Lung (tissue), 12 donors: ENCODE data around the gene ZSCAN10. TPM values are rescaled to one million over a fixed set of nuclear protein-coding genes. Genes with fewer than 3 reads are reported as not detected.
A peak's percentile ranks its signal among the peaks of the same experiment; 100 is the strongest.

ENCODE experiments used
- ATAC-seq: fragments of 200-7000 bp; cut with Tn5 transposase; one replicate; pipeline ENCODE4 v1.9.1; 2020; ENCODE audit warnings: moderate number of reproducible peaks; ENCODE audit not compliant: insufficient read depth, low FRiP score
- DNase-seq, 3 donors: peaks; one replicate each; pipeline ENCODE4 v3.0.0-alpha.2; 2013 to 2017
- H3K27ac ChIP-seq, 2 donors: one replicate each; pipeline ENCODE4 v1.5.1; 2013; ENCODE audit warnings: mild to moderate bottlenecking in 2 of 2, moderate library complexity in 2 of 2, control low read depth in 1 of 2, inconsistent platforms in 1 of 2, low read depth in 1 of 2, low read length in 1 of 2
- H3K27me3 ChIP-seq, 3 donors: one replicate each; pipeline ENCODE4 v1.5.1; 2013; ENCODE audit warnings: low read length in 2 of 3; ENCODE audit not compliant: control insufficient read depth in 3 of 3, insufficient read depth in 3 of 3
- H3K36me3 ChIP-seq, 4 donors: one replicate each; pipeline ENCODE4 v1.5.1; 2013; ENCODE audit warnings: low read length in 4 of 4, mild to moderate bottlenecking in 1 of 4, moderate library complexity in 1 of 4; ENCODE audit not compliant: control insufficient read depth in 4 of 4, insufficient read depth in 4 of 4
- H3K4me1 ChIP-seq, 5 donors: one replicate each; pipeline ENCODE4 v1.5.1; 2013; ENCODE audit warnings: low read length in 5 of 5, mild to moderate bottlenecking in 2 of 5, moderate library complexity in 1 of 5; ENCODE audit not compliant: control insufficient read depth in 5 of 5, insufficient read depth in 5 of 5
- H3K4me3 ChIP-seq: one replicate; pipeline ENCODE4 v1.5.1; 2013; ENCODE audit warnings: mild to moderate bottlenecking, control low read depth, moderate library complexity
- H3K9ac ChIP-seq, 2 donors: one replicate each; pipeline ENCODE4 v1.5.1; 2013; ENCODE audit warnings: low read length in 2 of 2, control low read depth in 1 of 2; ENCODE audit not compliant: insufficient read depth in 1 of 2
- H3K9me3 ChIP-seq, 4 donors: one replicate each; pipeline ENCODE4 v1.5.1; 2013; ENCODE audit warnings: low read length in 3 of 4, mild to moderate bottlenecking in 1 of 4, moderate library complexity in 1 of 4; ENCODE audit not compliant: control insufficient read depth in 4 of 4, insufficient read depth in 3 of 4
- WGBS, 2 donors: extraction: QIAGEN DNeasy Blood & Tissue Kit; methylation state at CpG; one replicate each; pipeline ENCODE4 v1.1.7; 2013; 5-methylcytosine and 5-hydroxymethylcytosine counted together
- polyA plus RNA-seq, 2 donors: library from polyadenylated mRNA; stranded (reverse); fragments of 200-250 nt; gene quantifications; one replicate each; pipeline ENCODE4 v1.2.1, GENCODE V29; 2013
- total RNA-seq, 2 donors: library from RNA; depleted of rRNA in 1 of 2; stranded (reverse); fragments of >200 nt in 1 of 2; gene quantifications; one replicate each; pipeline ENCODE4 v1.2.1, GENCODE V29; 2014 to 2021
- TF ChIP-seq, protein P1 (sequence below): IDR thresholded peaks from 2 replicates; pipeline ENCODE4 v1.5.1; 2012; ENCODE audit warnings: mild to moderate bottlenecking; ENCODE audit errors: control extremely low read depth, extremely low read depth
- donor health status: control.
- donor health status: control.
- donor health status: Bipolar disorder and iron deficiency.
- donor health status: healthy.
- donor health status: DM: yes; HTN: yes; CAD: no.

Gene ZSCAN10
- total and polyA plus RNA-seq, 4 donors, result 0.02 to 0.21 TPM; not detected in 2

GRCh38 chr16:3133844-3134243 lies 34.8 kb upstream of the ZSCAN10 start:
- TF ChIP-seq, protein P1, sequence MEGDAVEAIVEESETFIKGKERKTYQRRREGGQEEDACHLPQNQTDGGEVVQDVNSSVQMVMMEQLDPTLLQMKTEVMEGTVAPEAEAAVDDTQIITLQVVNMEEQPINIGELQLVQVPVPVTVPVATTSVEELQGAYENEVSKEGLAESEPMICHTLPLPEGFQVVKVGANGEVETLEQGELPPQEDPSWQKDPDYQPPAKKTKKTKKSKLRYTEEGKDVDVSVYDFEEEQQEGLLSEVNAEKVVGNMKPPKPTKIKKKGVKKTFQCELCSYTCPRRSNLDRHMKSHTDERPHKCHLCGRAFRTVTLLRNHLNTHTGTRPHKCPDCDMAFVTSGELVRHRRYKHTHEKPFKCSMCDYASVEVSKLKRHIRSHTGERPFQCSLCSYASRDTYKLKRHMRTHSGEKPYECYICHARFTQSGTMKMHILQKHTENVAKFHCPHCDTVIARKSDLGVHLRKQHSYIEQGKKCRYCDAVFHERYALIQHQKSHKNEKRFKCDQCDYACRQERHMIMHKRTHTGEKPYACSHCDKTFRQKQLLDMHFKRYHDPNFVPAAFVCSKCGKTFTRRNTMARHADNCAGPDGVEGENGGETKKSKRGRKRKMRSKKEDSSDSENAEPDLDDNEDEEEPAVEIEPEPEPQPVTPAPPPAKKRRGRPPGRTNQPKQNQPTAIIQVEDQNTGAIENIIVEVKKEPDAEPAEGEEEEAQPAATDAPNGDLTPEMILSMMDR, result no peak
- H3K36me3 ChIP-seq, result peaks cover 0 to 19% (median 11%) of the 10 kb centered on the region in 4 donors
- H3K4me3 ChIP-seq, result peak overlapping the region; percentile 91
- H3K9me3 ChIP-seq, result no peaks in the 10 kb centered on the region
- peak overlapping the region; percentile 93 to 97 for H3K27ac ChIP-seq
- no peaks in the 10 kb centered on the region for H3K27me3 ChIP-seq
- ATAC-seq (no peak), DNase-seq (no peak)
- H3K4me1 ChIP-seq, result peaks cover 4 to 17% (median 5%) of the 10 kb centered on the region in 5 donors
- peak overlapping the region; percentile 88 to 95 for H3K9ac ChIP-seq
- WGBS, 2 donors, result 8 to 11% methylated on average over 7 of the region's 7 CpGs

DNA sequence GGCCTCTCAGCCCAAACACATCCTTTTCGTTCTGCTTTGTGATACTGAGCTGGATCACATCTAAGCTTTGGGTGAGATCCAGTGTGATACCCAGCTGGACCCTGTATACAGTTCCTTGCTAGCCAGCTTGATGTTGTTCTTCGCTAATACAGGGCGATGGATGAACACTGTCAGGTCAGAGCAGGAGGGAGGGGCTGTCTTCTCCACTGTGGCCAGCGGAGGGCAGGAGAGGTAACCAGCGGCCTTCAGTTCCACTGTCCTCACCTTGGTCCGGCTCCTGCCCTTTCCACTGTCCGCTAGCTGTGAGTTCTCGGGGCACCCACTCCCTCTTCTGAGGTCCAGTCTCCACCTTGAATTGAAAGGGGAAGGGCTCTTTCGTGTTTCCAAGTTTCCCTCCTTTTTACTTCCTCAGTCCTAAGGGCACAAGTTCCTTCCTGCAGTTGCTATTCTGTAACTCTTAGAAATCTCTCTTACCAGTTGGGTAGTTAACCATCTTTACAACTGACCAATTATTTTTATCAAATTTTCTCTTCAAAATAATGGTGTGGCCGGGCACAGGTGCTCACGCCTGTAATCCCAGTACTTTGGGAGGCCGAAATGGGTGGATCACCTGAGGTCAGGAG lies 32.8 kb upstream of the ZSCAN10 start:
- no peak for DNase-seq
- TF ChIP-seq, protein P1, result no peak
- no peak for ATAC-seq

DNA sequence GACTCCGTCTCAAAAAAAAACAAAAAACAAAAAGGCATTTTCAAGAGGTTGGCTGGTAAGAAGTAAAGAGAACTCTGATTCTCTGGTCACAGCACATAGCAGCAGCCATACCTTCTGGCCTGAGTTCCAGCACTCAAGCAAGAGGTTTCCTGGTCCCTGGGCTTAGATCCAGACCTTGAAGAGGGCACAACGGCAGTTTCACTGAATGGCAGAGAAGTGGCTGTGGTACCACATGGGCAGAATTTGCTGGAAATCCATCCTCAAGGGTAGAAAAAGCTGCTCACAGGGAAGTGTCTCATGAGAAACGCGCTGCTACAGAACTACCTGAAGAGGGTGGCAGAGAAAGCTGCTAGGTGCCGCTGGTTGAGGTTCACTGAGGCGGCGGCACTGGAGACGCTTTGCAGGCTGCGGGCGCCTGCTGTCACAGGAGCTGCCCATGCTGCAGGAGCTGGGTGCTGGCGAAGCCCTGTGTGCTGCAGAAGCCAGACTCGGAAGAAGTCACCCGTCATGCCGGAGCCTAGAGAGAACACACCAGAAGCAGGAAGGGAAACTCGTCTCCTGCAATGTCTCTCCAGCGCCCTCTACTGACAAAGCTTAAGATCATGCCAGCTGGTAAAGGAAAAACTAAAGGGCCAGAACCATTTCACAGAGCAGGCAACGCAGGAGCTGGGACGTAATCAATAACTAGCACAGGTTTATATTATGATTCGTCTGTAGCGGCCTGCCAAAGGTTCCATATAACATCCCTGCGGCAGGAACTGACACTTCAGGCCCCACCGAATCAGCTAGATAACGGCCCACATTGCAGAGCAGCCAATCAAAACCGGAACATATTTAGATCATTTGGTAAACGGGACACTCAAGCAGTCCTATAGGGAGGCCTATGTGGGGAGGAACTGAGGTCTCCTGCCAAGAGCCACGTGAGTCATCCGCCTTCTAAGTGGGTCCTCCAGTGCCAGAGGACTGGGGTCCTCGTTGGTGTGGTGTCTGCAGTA lies 30.3 kb upstream of the ZSCAN10 start:
- ATAC-seq (peak; percentile 81), DNase-seq (peak; percentile 81 to 91 (median 89))
- TF ChIP-seq, protein P1, result peak; percentile 89
- Histone ChIP-seq H3K36me3 (peaks cover 0 to 18% (median 8%) of the 10 kb centered on the region in 4 donors), H3K9ac (peak overlapping the region in 1 of 2 donors; percentile 58), H3K27me3 (no peaks in the 10 kb centered on the region), H3K4me3 (peak overlapping the region; percentile 27), H3K27ac (peak overlapping the region; percentile 87 to 91), H3K9me3 (no peaks in the 10 kb centered on the region), H3K4me1 (peaks cover 0 to 10% (median 5%) of the 10 kb centered on the region in 5 donors)
- 14 to 18% methylated on average over 28 of the region's 28 CpGs for WGBS, 2 donors

More for the DNA sequence above, 32.8 kb upstream of the ZSCAN10 start:
- WGBS, 2 donors, result 66 to 72% methylated on average over 12 of the region's 12 CpGs
- Histone ChIP-seq H3K9me3 (no peaks in the 10 kb centered on the region), H3K36me3 (peaks cover 0 to 19% (median 8%) of the 10 kb centered on the region in 4 donors), H3K27ac (no peak overlapping the region), H3K27me3 (no peaks in the 10 kb centered on the region), H3K9ac (no peak overlapping the region), H3K4me1 (peaks cover 4 to 17% (median 5%) of the 10 kb centered on the region in 5 donors), H3K4me3 (no peak overlapping the region)
